HFFc6 (cell line): ENCODE measurements around the gene KIT. TPM values are rescaled to one million over a fixed set of nuclear protein-coding genes. Genes with fewer than 3 reads are reported as not detected.

ENCODE experiments used
- DNase-seq: peaks from one replicate; pipeline ENCODE4 v3.0.0-alpha.2; 2018
- H3K27ac Mint-ChIP-seq: 2 replicates; pipeline ENCODE4 v1.8.0; 2020; ENCODE audit warnings: mild to moderate bottlenecking, mixed read lengths
- H3K27me3 Mint-ChIP-seq: 2 replicates; pipeline ENCODE4 v1.8.0; 2021; ENCODE audit warnings: mild to moderate bottlenecking, moderate library complexity, mixed read lengths; ENCODE audit not compliant: insufficient read depth
- H3K36me3 Mint-ChIP-seq: 2 replicates; pipeline ENCODE4 v1.8.0; 2021; ENCODE audit warnings: low read depth, mixed read lengths
- H3K4me1 Mint-ChIP-seq: 2 replicates; pipeline ENCODE4 v1.8.0; 2020; ENCODE audit warnings: low read depth, mixed read lengths
- H3K4me3 Mint-ChIP-seq: 2 replicates; pipeline ENCODE4 v1.8.0; 2020; ENCODE audit warnings: mild to moderate bottlenecking, moderate library complexity, mixed read lengths
- H3K9me3 Mint-ChIP-seq: 2 replicates; pipeline ENCODE4 v1.8.0; 2020; ENCODE audit warnings: mild to moderate bottlenecking, mixed read lengths
- total RNA-seq, 6 experiments: library from RNA; stranded (reverse); fragmentation: NEBNext Ultra II Directional; extraction: Animal tissue kit (Norgen Biotek cat#: 25700); gene quantifications; 2 replicates in 1 of 6; 3 replicates in 5 of 6; pipeline ENCODE4 v1.2.3, GENCODE V29; 2021
- TF ChIP-seq, protein P1 (sequence below): fragments of 200-600 bp; sonication (generic); IDR thresholded peaks from 2 replicates; pipeline ENCODE4 v1.5.0; 2021; ENCODE audit warnings: antibody characterized with exemption, mild to moderate bottlenecking

Gene KIT
- total RNA-seq, 6 experiments from 2014 or later, result 0.11 to 1.2 (median 0.26) TPM

DNA sequence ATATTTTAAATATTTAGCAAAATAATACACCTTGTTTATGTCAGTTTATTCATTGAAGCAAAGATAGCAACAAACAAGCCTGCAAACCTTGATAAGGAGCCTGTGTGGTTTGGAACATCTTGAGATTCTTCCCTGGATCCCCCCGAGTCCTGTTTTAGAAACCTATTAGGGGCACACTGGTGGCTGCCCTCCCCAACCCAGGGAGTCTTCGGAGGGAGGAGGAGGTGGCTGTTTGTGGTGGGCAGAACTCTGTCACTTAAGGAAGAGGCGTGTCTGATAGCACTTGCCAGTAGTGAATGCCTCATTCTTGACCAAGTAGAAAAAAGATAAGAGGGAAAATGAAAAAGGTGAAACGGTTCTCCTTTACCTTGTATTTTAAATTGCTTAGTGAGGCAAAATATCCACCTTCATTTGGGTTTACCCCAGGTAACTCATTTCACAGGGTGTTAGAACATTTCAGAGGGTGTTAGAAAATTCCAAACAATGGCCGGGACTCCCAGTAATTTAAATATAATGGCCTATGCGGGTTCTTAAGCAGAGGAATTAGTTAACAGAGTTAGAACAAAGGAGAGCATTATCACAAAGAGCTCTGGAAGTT, 10.4 kb downstream of the KIT start:
- peaks cover 2% of the 10 kb centered on the region for H3K4me1 Mint-ChIP-seq
- H3K9me3 Mint-ChIP-seq, result no peaks in the 10 kb centered on the region
- H3K36me3 Mint-ChIP-seq, result no peaks in the 10 kb centered on the region
- TF ChIP-seq, protein P1, sequence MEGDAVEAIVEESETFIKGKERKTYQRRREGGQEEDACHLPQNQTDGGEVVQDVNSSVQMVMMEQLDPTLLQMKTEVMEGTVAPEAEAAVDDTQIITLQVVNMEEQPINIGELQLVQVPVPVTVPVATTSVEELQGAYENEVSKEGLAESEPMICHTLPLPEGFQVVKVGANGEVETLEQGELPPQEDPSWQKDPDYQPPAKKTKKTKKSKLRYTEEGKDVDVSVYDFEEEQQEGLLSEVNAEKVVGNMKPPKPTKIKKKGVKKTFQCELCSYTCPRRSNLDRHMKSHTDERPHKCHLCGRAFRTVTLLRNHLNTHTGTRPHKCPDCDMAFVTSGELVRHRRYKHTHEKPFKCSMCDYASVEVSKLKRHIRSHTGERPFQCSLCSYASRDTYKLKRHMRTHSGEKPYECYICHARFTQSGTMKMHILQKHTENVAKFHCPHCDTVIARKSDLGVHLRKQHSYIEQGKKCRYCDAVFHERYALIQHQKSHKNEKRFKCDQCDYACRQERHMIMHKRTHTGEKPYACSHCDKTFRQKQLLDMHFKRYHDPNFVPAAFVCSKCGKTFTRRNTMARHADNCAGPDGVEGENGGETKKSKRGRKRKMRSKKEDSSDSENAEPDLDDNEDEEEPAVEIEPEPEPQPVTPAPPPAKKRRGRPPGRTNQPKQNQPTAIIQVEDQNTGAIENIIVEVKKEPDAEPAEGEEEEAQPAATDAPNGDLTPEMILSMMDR, result no peak
- no peak overlapping the region for H3K27ac Mint-ChIP-seq
- no peak for DNase-seq
- no peak overlapping the region for H3K4me3 Mint-ChIP-seq
- peaks cover 11% of the 10 kb centered on the region for H3K27me3 Mint-ChIP-seq

DNA sequence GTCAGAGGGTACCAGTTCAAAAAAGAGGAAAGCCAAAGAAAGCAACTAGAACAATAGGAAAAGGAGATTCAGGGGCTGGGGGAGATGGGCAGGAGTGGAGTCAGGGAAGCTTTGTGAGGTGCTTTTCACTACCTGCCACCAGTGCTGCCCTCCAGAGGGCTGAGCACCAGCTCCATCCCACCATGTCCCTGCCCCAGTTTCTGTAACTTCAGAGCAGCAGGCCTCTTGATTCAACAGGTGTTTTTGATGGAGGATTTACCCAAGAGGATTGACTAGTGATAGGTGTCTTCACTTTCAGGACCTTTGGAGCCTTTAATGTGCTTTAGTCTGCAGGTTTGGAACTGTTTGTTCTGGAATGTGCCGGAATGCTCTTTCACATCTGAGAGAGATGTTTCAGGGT, 12.1 kb downstream of the KIT start:
- Mint-ChIP-seq H3K4me3 (no peak overlapping the region), H3K27ac (no peak overlapping the region), H3K4me1 (no peaks in the 10 kb centered on the region), H3K9me3 (no peaks in the 10 kb centered on the region), H3K27me3 (peaks cover 14% of the 10 kb centered on the region), H3K36me3 (no peaks in the 10 kb centered on the region)
- no peak for DNase-seq
- TF ChIP-seq, protein P1, result no peak

- H3K4me3 Mint-ChIP-seq, result no peak overlapping the region
- H3K36me3 Mint-ChIP-seq, result no peaks in the 10 kb centered on the region
- no peak overlapping the region for H3K27ac Mint-ChIP-seq
- no peak for DNase-seq
- H3K4me1 Mint-ChIP-seq, result no peaks in the 10 kb centered on the region
- H3K27me3 Mint-ChIP-seq, result peaks cover 22% of the 10 kb centered on the region
- no peaks in the 10 kb centered on the region for H3K9me3 Mint-ChIP-seq
- TF ChIP-seq, protein P1, result no peak
These were observed 18.1 kb downstream of the KIT start for GRCh38 chr4:54675721-54676461.

DNA sequence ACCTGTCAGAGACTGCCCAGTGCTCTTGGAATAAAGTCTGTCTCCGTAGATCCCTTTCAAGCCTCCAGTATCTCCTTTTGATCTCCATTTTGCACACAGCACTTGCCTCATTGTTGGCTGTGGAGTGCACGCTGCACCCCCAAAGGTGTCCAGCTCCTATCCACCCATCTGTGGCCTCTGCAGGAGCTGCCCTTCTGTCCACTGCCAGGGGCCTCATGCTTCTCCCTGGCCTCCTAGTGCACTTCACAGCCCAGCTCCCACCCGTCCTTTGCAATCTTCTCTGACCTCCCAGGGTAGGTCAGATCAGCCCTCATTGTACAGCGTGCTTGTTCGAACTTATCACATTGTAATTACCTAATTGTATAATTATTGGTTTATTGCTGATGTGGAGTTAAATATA, 18.9 kb downstream of the KIT start:
- Mint-ChIP-seq H3K4me3 (no peak overlapping the region), H3K27ac (no peak overlapping the region), H3K36me3 (no peaks in the 10 kb centered on the region), H3K4me1 (no peaks in the 10 kb centered on the region), H3K9me3 (no peaks in the 10 kb centered on the region), H3K27me3 (peaks cover 22% of the 10 kb centered on the region)
- no peak for DNase-seq
- TF ChIP-seq, protein P1, result no peak

GRCh38 chr4:54677416-54677815, 19.7 kb downstream of the KIT start:
- no peaks in the 10 kb centered on the region for H3K4me1 Mint-ChIP-seq
- no peaks in the 10 kb centered on the region for H3K9me3 Mint-ChIP-seq
- peaks cover 21% of the 10 kb centered on the region for H3K27me3 Mint-ChIP-seq
- TF ChIP-seq, protein P1, result no peak; the same call in 1 of the 2 replicates
- H3K36me3 Mint-ChIP-seq, result no peaks in the 10 kb centered on the region
- H3K4me3 Mint-ChIP-seq, result no peak overlapping the region
- no peak for DNase-seq
- H3K27ac Mint-ChIP-seq, result no peak overlapping the region
